AG08396 (cell line): ENCODE data around the gene GSS.

ENCODE experiments used
- DNase-seq: peaks from one replicate; pipeline ENCODE4 v3.0.0; 2012; ENCODE audit warnings: low spot score, mixed read lengths

GSS gene

DNA sequence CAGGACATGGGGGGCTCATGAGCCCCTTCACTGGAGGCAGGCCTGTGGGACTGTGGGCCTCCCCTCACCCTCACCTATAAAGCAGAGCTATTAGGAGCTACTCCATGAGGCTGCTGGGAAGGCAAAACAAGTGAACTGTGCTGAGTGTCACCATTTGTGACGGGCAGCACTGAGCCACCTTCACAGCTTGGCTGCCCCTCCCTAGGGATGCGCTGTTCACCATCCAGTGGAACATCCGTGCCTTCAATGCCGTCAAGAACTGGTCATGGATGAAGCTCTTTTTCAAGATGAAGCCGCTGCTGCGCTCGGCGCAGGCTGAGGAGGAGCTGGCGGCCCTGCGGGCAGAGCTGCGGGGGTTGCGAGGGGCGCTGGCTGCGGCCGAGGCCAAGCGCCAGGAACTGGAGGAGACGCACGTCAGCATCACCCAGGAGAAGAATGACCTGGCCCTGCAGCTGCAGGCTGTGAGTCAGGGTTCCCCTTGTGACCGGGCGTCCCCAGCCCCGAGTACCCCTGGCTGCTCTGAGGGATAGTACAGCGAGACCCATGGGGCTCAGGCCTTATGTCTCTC is 38.4 kb upstream of the GSS start:
- DNase-seq = no peak

DNA sequence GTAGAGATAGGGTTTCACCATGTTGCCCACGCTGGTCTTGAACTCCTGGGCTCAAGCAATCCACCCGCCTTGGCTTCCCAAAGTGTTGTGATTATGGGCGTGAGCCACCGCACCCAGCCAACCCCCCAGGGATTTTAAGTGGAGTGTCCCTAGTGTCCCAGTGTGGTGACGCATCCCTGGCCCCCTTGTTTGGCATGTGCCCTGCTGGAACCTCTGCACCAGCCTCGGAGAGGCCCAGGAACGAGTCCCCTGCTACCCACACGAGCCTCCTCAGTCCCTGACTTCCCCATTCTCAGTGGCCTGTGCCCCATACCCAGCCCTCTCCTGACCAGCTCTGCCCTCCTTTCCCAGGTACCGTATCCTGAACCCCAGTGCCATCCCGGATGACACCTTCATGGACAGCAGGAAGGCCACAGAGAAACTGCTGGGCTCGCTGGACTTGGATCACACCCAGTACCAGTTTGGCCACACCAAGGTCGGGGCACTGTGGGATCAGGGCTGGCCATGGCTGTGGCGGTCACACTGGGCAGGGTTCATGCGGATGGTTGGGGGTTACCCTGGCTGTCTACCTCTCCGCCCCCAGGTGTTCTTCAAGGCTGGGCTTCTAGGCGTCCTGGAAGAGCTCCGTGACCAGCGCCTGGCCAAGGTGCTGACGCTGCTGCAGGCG is 37.3 kb upstream of the GSS start:
- no peak for DNase-seq

DNA sequence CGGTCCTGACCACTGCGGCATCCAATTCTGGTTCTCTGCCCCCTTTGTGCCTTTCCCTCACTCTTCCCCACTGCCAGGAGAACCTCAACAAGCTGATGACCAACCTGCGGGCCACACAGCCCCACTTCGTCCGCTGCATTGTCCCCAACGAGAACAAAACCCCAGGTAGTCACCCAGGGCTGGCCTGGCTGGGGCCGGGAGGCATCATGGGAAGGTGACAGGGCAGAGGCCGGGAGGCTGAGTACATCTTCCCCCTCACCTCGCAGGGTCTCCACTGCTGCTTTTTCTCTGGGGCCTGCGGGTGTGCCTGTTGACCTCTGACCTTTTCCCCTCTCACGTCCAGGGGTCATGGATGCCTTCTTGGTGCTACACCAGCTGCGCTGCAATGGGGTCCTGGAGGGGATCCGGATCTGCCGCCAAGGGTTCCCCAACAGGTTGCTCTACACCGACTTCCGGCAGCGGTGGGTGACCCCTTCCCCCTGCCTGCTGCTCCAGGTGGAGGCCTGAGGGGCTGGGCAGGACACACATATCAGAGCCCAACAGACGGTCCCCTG is 35.1 kb upstream of the GSS start:
- no peak for DNase-seq

DNA sequence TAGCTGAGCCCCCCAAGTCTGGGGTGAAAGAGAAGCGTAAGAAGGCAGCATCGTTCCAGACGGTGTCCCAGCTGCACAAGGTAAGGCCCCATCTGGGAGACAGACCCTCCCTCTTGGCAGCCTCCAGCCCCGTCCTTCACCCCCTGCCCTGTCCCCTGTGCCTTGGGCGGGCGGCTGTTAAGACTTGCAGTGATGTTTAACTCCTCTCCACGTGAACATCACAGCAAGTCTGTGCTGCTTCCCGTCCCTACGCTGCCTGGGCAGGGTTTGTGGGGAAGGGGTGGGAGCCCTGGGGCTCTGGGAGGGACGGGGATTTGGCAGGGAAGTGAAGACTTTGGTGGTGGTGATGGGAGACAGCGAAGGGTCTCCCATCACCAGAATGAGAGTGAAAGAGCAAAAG is 34.6 kb upstream of the GSS start:
- DNase-seq = no peak

DNA sequence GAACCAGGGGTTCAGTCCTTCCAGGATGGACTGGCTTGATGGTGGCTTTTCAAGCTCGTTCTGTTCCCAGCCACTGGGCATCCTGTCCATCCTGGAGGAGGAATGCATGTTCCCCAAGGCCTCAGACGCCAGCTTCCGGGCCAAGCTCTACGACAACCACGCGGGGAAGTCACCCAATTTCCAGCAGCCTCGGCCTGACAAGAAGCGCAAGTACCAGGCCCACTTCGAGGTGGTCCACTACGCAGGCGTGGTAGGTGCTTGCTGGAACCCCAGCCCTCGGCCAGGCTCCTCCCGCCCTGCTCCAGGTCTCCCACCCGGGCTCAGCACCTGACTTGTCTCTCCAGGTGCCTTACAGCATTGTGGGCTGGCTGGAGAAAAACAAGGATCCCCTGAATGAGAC is 34.1 kb upstream of the GSS start:
- DNase-seq = no peak

DNA sequence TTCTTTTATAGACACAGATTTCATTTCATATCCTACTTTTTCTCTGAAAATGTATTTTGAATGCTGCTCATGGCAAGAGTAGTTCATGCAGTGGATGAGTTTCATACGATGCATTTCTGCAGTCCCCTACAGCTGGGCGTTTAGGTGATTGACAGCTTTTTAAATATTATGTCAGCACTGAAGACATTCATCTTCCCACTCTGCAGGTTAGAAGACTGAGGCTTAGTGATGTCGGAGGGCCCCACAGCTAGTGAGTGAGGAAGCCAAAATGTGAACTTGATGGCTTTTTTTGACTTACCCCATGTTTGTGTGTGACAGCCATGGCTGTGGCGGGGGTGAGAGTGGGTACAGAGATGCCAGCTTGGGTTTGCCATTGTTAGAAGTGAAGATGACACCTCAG is 33.5 kb upstream of the GSS start:
- DNase-seq = no peak

DNA sequence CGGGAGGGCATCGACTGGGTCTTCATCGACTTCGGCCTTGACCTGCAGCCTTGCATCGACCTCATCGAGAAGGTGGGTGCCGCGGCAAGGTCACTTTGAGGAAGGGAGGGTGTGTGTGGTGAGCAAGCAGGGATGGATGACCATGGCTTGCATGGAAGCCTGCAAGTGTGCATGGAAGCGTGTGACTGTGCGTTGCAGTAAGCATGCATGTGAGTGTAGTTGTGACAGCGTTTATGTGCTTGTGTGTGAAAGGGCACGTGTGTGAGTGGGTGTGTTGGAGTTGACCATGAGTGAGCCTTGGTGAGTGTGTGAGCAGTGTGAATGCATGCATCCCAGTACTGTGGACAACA is 32.6 kb upstream of the GSS start:
- DNase-seq = no peak

DNA sequence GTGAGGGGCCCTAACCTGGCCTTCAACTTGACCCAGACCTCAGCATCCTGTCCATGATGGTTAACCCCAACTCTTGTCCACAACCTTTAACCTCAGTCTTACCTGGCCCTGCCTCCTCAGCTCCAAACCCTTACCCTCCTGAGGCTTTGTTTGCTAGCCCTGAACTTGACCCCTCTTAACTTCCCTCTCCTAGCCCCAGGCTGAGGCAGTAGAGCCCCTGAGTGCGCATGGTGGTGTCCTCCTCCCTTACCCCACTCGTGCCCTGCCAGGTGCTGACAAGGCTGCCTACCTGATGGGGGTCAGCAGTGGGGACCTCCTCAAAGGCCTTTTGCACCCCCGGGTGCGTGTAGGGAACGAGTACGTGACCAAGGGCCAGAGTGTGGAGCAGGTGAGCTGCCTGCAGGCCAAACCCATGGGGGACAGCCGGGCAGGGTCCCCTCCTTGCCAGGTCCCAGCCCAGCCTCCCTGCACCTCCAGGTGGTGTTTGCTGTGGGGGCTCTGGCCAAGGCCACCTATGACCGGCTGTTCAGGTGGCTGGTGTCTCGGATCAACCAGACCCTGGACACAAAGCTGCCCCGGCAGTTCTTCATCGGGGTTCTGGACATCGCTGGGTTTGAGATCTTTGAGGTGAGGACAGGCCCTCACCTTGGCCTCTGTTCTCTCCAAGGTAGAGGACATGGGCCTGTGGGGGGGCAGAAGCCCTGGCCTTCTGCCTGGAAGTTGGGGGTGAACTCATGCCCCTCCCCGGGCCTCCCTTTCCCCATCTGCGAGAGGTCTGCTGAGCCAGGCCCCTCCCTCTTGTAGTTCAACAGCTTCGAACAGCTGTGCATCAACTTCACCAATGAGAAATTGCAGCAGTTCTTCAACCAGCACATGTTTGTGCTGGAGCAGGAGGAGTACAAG is 31.9 kb upstream of the GSS start:
- no peak for DNase-seq

DNA sequence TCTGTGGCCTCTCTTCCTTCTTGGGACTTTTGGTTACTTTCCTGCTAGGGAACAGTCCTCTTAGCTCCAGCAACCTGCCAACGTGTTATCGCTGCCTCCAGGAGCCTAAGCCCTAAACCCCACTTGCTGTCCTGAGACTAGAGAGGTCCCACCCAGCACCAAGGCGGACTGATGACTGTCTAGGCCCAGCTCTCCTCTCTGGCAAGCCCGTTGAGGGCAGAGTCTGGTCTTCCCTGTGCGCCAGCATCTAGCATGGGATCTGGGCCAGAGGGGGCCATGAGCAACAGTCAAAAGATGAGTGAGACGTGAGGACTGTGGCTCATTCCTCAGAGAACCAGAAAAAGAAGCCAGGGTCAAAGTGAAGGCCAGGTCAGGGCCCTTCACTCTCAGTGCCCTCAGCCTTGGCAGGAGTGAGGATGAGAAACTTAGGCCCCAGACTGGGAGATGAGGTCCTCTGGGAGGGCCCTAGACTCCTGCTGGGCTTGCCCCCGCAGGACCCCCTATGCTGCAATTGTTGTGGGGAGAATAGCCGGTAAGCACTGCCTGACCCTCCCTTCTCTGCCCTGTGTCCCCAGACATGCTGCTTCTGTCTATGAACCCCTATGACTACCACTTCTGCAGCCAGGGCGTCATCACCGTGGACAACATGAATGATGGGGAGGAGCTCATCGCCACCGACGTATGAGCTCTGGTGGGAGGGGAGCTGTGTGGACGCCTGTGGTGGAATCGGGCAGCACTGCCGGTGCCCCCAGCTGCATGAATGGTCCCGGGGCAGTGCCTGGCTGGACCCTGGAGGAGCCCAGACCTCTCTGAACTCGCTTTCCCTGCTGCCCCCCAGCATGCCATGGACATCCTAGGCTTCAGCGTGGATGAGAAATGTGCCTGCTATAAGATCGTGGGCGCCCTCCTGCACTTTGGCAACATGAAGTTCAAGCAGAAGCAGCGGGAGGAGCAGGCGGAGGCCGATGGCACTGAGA is 31.0 kb upstream of the GSS start:
- no peak for DNase-seq

DNA sequence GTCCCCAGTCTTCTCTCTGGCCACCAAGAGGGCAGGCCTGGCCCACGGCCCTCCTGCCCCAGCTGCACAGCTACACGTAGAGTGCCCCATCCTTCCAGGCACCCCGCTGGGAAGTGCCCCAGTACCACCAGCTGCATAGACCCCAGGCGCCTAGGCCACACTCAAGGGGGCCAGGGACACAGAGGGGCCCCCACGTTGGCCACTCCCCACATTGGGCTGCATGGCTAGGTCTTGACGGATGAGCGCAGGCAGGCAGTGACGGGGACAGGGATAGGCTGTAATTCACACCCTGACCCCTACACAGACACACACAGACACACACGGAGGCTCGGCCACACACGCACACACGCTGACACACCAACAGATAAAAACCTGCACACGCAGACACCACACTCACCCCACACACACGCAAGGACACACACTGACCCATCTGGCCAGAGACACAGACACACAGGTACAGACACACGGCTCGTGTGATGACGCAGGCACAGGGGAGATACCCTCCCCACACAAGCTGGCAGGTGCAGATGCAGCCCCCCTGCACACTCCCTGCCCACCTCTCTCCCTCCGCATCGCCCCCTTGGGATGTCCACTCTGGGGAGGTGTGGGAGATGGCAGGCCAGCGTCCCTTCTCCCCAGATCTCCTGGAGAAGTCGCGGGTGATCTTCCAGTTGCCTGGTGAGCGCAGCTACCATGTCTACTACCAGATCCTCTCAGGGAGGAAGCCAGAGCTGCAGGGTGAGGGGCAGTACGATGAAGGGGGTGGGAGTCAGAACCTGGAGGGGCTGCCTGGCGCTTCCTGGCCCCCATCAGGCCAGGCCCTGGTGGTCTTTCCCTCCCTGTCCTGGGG is 30.1 kb upstream of the GSS start:
- no peak for DNase-seq

DNA sequence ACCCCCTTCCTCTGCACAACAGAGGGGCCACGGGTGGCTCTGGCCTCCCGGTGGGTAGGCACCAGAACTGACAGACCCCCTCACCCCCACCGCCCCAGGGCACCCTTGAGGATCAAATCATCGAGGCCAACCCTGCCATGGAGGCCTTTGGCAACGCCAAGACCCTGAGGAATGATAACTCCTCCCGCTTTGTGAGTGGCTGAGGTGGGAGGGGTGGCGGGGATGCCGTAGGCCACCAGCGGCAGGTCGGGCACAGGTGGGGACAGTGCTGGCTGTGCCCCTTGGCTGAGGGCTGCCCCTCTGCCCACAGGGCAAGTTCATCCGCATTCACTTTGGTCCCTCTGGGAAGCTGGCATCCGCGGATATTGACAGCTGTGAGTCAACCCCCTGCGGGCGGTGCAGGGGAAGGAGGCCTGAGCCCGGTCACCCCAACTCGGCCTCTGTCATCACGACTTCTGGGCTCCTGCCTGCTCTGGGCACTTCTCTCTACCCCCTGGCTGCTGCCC is 29.2 kb upstream of the GSS start:
- DNase-seq = no peak

DNA sequence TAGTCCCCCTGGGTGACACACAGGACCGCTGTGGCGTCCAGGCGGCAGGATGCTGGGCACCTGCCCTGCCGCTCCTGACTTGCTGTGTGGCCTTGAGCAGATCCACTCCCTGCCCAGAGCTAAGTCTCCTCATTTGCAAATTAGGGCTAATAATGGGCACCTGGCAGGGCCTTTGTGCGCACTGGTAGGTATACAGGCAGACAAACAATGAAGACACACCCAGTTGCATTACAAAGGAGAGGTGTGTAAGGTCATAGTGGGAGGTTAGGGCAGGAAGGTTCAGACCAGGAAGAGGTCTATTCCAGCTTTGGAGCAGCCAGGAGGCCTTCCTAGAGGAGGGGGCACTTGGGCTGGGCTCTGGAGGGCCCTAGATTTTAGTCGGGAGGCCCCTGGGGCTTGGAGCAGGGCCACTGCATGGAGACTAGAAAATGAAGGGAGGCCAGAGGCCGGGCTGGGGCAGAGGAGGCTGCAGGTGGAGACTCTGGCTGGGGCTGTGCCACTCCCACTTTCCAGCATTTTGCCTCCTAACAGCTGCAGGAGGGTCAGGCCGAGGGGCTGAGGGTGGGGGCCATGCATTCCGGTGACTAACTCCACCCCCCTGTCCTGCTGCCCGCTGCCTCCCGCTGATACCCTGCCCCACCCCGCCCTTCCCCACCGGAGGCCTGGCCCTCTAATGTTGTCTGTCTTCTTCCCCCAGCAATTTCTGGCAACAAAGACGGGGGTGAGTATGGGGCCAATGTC is 28.6 kb upstream of the GSS start:
- no peak for DNase-seq

DNA sequence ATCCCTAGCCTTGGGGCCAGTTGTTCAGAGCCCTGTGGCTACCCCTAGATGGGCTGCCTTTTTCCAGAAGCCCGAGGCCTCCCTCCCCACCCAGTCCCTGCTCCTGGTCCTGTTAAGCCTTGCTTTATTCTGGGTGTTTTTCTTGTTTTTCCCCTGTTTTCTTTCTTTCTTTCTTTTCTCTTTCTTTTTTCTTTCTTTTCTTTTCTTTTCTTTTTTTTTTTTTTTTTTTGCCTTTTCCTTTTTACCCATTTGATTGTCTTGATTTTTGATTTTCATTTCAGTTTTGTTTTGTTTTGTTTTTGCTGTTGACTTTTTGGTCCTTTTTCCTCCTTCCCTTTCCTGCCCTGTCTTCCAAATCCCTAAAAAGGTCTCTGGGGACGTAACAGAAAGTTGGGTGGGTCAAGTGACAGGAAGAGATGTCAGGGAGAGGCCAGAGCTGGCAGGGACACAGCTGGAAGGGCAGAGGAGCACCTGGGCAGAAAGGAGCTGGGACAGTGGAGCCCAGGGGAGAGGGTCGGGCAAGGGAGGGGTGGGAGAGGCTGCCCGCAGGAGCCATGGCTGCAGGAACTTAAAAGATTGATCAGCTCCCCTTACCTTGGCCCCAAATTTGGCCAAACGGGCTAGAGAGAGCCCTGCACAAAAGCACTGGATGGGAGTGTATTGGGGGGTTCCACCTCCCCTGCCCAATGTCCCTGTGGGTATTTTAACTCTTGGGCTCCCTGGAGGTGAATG is 27.6 kb upstream of the GSS start:
- no peak for DNase-seq

DNA sequence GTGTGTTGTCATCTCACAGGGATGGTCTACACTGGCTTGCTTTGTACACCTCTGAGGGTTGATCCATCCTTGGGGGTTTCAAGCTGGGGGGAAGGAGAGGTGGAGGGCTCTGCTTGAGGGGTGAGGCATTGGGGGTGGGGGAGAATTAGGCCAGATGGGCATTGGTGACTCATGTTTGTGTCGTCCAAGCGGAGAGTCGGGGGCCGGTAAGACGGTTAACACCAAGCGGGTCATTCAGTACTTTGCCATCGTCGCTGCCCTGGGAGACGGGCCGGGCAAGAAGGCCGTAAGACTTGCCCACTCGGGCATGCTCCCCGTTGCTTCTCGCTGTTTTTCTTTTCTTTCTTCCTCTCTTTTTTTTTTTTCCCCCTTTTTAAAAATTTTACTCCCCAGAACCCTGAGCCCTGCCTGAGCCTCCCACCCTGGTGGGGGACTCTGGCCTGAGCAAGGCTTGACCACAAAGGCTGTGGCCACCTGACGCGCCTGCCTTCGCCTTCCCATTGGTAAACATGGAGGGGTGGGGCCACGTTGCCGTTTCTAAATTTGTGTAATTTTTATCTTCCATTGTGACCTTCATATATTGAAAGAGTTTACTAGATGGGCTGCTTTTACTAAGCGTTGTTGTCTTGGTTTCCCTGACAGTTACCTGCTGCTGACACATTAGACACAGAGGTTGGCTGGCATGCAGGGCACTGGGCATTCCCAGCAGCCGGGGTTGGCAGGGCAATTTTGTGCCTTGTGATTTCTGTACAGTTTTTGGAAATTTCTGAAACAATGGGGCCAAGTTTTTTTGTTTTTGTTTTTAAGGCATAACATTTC is 26.9 kb upstream of the GSS start:
- DNase-seq = no peak

DNA sequence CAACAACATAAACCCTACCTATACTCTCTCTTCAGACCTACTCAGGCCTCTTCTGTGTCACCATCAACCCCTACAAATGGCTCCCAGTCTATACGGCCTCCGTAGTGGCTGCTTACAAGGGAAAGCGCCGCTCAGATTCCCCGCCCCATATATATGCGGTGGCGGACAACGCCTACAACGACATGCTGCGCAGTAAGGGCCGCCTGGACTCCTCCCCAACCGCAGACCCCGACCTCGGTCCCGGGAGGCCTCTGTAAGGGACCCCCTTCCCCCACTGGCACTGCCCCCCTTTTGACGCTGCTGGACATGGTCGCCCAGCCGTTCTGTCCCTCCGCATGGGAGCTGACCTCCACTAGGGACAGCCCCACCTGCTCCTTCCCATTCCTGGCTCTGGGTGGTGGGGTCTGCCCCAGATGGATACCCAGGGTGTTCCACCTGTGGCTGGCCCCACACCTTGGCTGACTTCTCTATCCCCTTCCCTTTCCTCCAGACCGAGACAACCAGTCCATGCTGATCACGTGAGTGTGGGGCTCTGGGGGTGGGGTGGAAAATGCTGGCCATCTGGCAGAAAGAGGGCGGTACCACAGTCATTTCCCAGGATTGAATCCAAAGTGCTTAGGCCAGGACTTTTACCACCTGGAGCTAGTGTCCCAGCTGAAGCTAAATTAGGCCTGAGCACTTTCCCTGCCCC is 25.1 kb upstream of the GSS start:
- DNase-seq = no peak

DNA sequence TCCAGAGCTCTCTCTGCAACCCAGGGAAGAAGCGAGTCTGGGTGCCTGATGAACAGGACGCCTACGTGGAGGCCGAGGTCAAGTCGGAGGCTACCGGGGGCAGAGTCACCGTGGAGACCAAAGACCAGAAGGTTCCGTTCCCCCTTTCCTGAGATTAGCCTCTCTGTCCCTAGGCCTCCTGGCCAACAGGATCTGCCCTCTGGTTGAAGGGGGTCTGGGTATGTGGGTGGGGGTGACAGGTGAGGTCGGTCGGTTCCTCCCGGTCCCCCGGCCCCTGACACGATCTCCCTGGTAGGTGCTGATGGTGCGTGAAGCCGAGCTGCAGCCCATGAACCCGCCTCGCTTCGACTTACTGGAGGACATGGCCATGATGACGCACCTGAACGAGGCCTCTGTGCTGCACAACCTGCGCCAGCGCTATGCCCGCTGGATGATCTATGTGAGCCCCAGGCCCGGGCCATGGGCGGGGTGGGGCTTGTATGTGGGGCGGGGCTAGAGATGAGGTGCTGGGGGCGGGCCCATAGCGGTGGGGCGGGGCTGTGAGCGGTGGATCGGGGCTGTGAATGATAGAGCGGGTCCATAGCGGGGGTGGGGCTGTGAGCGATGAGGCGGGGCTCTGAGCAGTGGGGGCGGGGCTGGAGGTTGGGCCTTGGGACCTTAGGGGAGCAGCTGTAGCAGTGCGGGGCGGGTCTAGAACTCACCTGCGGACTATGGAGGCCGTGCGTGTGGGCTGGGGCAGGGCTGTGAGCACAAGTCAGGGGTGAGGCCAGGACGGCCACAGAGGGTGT is 24.0 kb upstream of the GSS start:
- no peak for DNase-seq
